HTR-8/SVneo (cell line): ENCODE data around the gene WDR27.

Experiments
- DNase-seq: peaks from one replicate; pipeline ENCODE4 v3.0.0; 2011; ENCODE audit warnings: low spot score, mixed read lengths; ENCODE audit not compliant: insufficient read length
- FAIRE-seq: peaks from 2 replicates; lab custom pipeline; 2011; peaks lifted over from hg19 to GRCh38; lab: Jason Lieb, UNC

The WDR27 gene

GRCh38 chr6:169574420-169574819 lies 127.4 kb downstream of the WDR27 start:
- DNase-seq, result no peak
- no peak for FAIRE-seq

GRCh38 chr6:169573883-169574282 lies 127.9 kb downstream of the WDR27 start:
- FAIRE-seq (no peak), DNase-seq (no peak)

GRCh38 chr6:169571123-169571962 lies 130.5 kb downstream of the WDR27 start:
- no peak for FAIRE-seq

GRCh38 chr6:169568314-169569087 lies 133.3 kb downstream of the WDR27 start:
- DNase-seq, result no peak
- FAIRE-seq, result no peak

More at GRCh38 chr6:169571123-169571962, 130.5 kb downstream of the WDR27 start:
- DNase-seq, result peak; percentile 40

GRCh38 chr6:169567819-169568218 lies 134.0 kb downstream of the WDR27 start:
- FAIRE-seq (no peak), DNase-seq (no peak)

- FAIRE-seq (no peak), DNase-seq (no peak)
Observed at GRCh38 chr6:169566961-169567750, 134.7 kb downstream of the WDR27 start.

- DNase-seq, result no peak
- FAIRE-seq, result no peak
Observed at GRCh38 chr6:169566319-169566718, 135.5 kb downstream of the WDR27 start.

GRCh38 chr6:169564453-169565240 lies 137.2 kb downstream of the WDR27 start:
- no peak for FAIRE-seq
- no peak for DNase-seq

GRCh38 chr6:169561665-169562064 lies 140.2 kb downstream of the WDR27 start:
- DNase-seq (no peak), FAIRE-seq (no peak)

GRCh38 chr6:169559592-169559991 lies 142.2 kb downstream of the WDR27 start:
- DNase-seq (no peak), FAIRE-seq (no peak)

GRCh38 chr6:169558774-169559441 lies 142.9 kb downstream of the WDR27 start:
- FAIRE-seq (no peak), DNase-seq (no peak)

GRCh38 chr6:169558378-169558773 lies 143.5 kb downstream of the WDR27 start:
- FAIRE-seq (no peak), DNase-seq (no peak)

GRCh38 chr6:169557887-169558286 lies 143.9 kb downstream of the WDR27 start:
- FAIRE-seq (no peak), DNase-seq (no peak)

GRCh38 chr6:169556758-169557548 lies 144.9 kb downstream of the WDR27 start:
- FAIRE-seq (no peak), DNase-seq (no peak)

- FAIRE-seq, result no peak
- no peak for DNase-seq
Observed at GRCh38 chr6:169555971-169556617, 145.7 kb downstream of the WDR27 start.

- FAIRE-seq, result no peak
Observed at GRCh38 chr6:169545982-169546381, 155.8 kb downstream of the WDR27 start.

GRCh38 chr6:169543704-169544103 lies 158.1 kb downstream of the WDR27 start:
- FAIRE-seq, result no peak
- DNase-seq, result no peak

More at GRCh38 chr6:169545982-169546381, 155.8 kb downstream of the WDR27 start:
- DNase-seq, result no peak

GRCh38 chr6:169542491-169542890 lies 159.3 kb downstream of the WDR27 start:
- DNase-seq, result no peak
- FAIRE-seq, result no peak
